ENCODE measurements around the gene TREH. TPM values are rescaled to one million over a fixed set of nuclear protein-coding genes. Genes with fewer than 3 reads are reported as not detected.

TREH gene
- total RNA-seq, 4 donors from 2014 or later: not detected

DNA sequence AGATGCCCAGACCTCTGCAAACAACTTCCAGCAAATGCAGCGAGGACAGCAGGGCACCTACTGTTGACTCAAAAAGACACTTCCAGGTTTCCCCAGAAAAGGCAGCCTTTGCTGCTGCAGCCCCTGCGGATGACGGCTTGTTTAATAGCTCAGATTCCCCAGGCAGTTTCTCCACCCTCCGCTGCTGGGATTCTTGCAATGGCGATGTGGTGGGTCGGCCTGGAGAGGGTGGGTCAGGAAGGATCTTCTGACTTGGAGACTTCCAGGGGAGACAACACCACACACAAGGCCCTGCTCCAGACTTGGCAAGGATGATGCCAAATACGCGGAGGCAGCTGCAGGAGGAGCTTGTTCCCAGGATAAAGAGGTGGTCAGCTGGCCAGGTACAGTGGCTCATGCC, 17.9 kb upstream of the TREH start:
- no peak overlapping the region for H3K27ac ChIP-seq
- no peaks in the 10 kb centered on the region for H3K36me3 ChIP-seq
- in situ Hi-C loops (cut with MboI; ENCODE audit: low sequenced_read_pairs in 4 of 4) (loop anchor here in 3 of 4 donors (10.0 to 25.0 kb wide), 4 partner anchors 77 to 257 kb away; partner anchors contain the start of genes DDX6 (in 1 of the 3) and UPK2 (in 1 of the 3)), intact Hi-C loops (cut with DNase I; ENCODE audit: low total_unique reads) (no loop called here)
- no peaks in the 10 kb centered on the region for H3K9me3 ChIP-seq
- no peak for DNase-seq
- no peak for TF ChIP-seq POLR2A (IDR thresholded peaks at IDR 0.05)
- TF ChIP-seq, protein P1, sequence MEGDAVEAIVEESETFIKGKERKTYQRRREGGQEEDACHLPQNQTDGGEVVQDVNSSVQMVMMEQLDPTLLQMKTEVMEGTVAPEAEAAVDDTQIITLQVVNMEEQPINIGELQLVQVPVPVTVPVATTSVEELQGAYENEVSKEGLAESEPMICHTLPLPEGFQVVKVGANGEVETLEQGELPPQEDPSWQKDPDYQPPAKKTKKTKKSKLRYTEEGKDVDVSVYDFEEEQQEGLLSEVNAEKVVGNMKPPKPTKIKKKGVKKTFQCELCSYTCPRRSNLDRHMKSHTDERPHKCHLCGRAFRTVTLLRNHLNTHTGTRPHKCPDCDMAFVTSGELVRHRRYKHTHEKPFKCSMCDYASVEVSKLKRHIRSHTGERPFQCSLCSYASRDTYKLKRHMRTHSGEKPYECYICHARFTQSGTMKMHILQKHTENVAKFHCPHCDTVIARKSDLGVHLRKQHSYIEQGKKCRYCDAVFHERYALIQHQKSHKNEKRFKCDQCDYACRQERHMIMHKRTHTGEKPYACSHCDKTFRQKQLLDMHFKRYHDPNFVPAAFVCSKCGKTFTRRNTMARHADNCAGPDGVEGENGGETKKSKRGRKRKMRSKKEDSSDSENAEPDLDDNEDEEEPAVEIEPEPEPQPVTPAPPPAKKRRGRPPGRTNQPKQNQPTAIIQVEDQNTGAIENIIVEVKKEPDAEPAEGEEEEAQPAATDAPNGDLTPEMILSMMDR (IDR thresholded peaks at IDR 0.05 in 4 of 5, conservative IDR thresholded peaks at IDR 0.05 in 1 of 5): no peak
- no peaks in the 10 kb centered on the region for H3K27me3 ChIP-seq
- H3K4me3 ChIP-seq: no peak overlapping the region
- no peaks in the 10 kb centered on the region for H3K4me1 ChIP-seq
- no peak for ATAC-seq

- in situ Hi-C loops (cut with MboI; ENCODE audit: low sequenced_read_pairs in 4 of 4): loop anchor here in 3 of 4 donors (10.0 to 25.0 kb wide), 4 partner anchors 78 to 258 kb away; partner anchors contain the start of genes DDX6 (in 1 of the 3) and UPK2 (in 1 of the 3)
- no peaks in the 10 kb centered on the region for H3K4me1 ChIP-seq
- no peak overlapping the region for H3K27ac ChIP-seq
- H3K27me3 ChIP-seq: no peaks in the 10 kb centered on the region
- ATAC-seq (no peak), DNase-seq (no peak)
- H3K9me3 ChIP-seq: no peaks in the 10 kb centered on the region
- no peaks in the 10 kb centered on the region for H3K36me3 ChIP-seq
- TF ChIP-seq, protein P1 (IDR thresholded peaks at IDR 0.05 in 4 of 5, conservative IDR thresholded peaks at IDR 0.05 in 1 of 5): no peak
- no peak for TF ChIP-seq POLR2A (IDR thresholded peaks at IDR 0.05)
- intact Hi-C loops (cut with DNase I; ENCODE audit: low total_unique reads): no loop called here
- H3K4me3 ChIP-seq: no peak overlapping the region
Measured at GRCh38 chr11:118696673-118697226, 17.3 kb upstream of the TREH start.

DNA sequence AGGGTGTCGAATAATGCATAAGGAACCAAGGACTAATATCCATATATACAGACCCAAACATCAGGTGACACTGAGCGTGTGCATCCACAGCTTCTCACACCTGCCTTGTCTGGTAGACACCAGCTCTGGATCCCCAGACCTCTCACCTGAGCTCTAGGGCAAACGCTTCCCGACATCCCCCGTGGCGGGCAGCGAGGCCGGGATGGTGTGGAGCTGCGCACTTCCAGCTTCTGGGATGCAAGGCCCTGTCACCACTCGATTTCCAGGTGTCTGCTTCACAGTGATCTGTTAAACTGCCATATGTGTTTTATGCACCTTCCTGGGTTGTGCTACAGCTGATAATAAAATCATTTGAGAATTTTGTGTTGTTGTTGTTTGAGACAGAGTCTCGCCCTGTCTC, 15.3 kb upstream of the TREH start:
- intact Hi-C loops (cut with DNase I; ENCODE audit: low total_unique reads) (no loop called here), in situ Hi-C loops (cut with MboI; ENCODE audit: low sequenced_read_pairs in 4 of 4) (loop anchor here (5.0 to 25.0 kb wide), 5 partner anchors 80 to 263 kb away; partner anchors contain the start of genes UPK2 (in 3 of the 4) and DDX6 (in 1 of the 4))
- no peaks in the 10 kb centered on the region for H3K9me3 ChIP-seq
- no peak for DNase-seq
- no peak overlapping the region for H3K4me3 ChIP-seq
- no peak for ATAC-seq
- no peak for TF ChIP-seq POLR2A (IDR thresholded peaks at IDR 0.05)
- TF ChIP-seq, protein P1 (IDR thresholded peaks at IDR 0.05 in 4 of 5, conservative IDR thresholded peaks at IDR 0.05 in 1 of 5): no peak
- no peaks in the 10 kb centered on the region for H3K4me1 ChIP-seq
- H3K27ac ChIP-seq: no peak overlapping the region
- H3K27me3 ChIP-seq: no peaks in the 10 kb centered on the region
- no peaks in the 10 kb centered on the region for H3K36me3 ChIP-seq

DNA sequence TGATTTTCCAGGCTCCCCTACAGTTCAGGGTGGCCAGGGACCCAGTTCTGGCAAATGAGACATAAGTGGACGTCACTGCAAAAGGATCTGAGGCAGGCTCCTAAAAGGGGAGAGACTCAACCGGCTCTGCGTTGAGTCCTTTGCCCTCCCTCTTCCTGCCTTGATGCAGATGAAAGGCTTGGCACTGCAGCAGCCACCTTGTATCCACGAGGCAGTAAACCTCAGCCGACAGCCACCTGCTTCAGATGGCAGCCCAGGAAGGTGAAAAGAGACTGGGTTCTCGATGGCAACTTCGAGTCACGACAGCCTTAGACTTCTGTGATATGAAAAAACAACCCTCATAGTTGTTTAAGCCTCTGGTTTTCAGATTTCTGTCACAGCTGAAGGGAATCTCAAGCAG, 14.7 kb upstream of the TREH start:
- TF ChIP-seq, protein P1 (IDR thresholded peaks at IDR 0.05 in 4 of 5, conservative IDR thresholded peaks at IDR 0.05 in 1 of 5): no peak
- TF ChIP-seq POLR2A (IDR thresholded peaks at IDR 0.05): no peak
- Histone ChIP-seq H3K27me3 (no peaks in the 10 kb centered on the region), H3K9me3 (no peaks in the 10 kb centered on the region), H3K27ac (no peak overlapping the region), H3K4me1 (peaks cover 0 to 4% of the 10 kb centered on the region in 2 donors), H3K4me3 (no peak overlapping the region), H3K36me3 (no peaks in the 10 kb centered on the region)
- DNase-seq: no peak
- in situ Hi-C loops (cut with MboI; ENCODE audit: low sequenced_read_pairs in 4 of 4) (loop anchor here (5.0 to 25.0 kb wide), 5 partner anchors 81 to 263 kb away; partner anchors contain the start of genes UPK2 (in 3 of the 4) and DDX6 (in 1 of the 4)), intact Hi-C loops (cut with DNase I; ENCODE audit: low total_unique reads) (no loop called here)
- no peak for ATAC-seq
